CD4-positive, alpha-beta T cell treated with Interleukin-1 beta for 1 hour (primary cell): ENCODE data around the gene CNTNAP2.
"Not testable (repeated sequence)": the region's sequence is repeated elsewhere in the genome, so short reads cannot be mapped to it uniquely, and the experiment has no call there.

Source experiments
- DNase-seq, 2 donors: peaks; one replicate each; pipeline ENCODE4 v3.0.0-alpha.2; 2020 to 2022

CNTNAP2 gene

DNA sequence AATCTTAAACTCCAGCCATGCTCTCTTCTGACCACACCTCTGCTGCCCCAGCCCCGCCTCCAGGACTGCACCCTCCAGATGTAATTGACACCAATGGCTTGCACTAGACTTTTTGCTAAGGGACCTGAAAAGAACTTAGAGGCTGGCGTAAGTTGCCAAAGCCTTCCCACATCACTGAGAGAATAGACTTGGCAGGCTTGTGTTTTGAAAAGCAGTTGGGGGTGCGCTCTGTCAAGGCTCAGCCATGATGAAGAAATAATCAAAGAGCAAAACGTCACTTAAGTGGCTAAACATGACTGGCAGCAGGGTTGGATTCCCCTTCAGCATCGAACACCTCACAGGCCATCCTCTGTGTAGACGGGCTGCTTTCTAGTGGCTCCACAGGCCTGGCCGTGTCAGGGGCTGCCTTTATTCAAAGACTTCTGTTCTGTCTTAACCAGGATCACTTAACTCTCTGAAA is 2278.8 kb downstream of the CNTNAP2 start:
- no peak for DNase-seq

DNA sequence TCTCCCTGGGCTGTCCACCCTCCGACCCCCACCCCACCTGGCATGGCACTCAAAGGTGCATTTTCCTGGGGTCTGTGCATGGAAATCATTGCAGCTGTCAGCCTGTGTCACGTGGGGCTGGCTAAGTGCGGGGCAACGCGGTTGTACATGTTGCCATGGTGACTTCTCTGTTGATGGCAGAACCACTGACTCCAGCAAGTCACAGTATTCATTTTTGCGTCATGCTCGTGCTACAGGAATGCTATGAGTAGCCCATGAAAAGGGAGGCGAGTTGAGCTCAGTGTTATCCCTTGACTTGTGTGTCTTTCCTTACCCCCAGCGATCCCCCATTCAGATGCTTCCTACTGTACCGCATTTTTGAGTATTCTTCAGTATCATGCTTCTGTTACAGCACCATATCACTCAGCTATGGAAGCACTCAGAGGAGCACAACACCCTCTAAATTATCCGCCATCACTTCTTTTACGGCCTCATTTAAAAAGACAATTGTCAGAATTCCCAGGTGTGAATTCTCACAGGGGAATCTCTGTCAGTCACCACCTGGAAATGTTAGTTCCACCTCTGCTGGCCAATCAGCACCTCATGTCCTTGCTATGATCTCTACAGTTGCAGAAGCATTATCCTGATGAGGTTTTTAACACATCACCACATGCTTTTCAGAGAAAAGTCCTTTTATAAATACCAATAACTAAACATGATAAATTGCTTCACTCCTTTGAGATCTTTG is 2279.6 kb downstream of the CNTNAP2 start:
- no peak for DNase-seq

DNA sequence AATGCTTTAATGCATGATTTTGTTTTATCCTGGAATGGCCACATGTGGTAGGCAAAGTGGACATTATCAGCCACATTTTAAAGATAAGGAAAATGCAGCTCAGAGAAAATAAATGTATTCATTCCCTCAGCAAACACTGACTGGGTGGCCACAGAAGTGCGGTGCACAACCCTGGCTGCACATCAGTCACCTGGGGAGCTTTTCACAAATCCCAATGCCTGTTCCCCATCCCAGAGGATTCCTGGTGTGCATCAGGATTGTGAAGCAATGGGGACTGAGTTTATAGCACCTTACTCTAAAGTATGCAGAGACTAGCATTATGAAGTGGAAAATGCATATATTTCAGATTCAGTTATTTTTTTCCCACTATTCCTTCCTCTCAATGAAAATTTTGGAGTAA is 2280.5 kb downstream of the CNTNAP2 start:
- no peak for DNase-seq

DNA sequence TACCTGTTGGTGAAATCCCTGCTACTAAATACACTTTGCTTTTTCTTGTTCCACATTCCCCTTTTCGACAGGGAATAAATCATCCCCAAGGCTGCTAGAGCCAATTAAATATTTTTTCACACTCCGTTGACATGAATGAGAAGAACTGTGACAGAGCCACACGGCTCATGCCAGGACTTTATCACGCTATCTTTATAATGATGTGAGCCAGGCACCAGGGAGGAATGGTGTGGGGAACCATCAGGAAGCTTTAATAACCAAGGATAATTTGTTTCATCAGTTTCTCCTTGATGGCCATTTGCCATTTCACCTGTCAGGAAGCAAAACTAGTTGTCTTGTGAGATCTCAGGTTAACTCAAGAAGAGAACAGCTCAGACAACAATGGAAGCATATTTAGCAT is 2280.9 kb downstream of the CNTNAP2 start:
- no peak for DNase-seq

DNA sequence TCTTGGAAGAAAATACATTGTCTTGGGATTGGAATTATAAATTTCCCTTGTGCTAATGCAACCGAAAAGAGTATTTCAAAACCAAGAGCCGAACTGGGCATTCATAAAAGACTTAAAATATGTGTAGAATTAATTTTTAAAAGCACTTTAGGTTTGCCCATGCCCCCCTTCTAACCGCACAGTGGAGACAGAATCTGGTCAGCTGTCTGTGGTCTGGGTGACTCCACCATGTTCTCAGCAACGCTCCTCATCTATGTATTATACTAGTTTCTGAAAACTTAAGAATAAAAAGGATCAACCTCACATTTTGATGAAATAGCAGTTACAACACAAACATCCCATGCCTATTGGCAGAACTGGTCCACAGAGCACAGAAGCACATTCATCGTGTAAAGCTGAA is 2281.4 kb downstream of the CNTNAP2 start:
- no peak for DNase-seq

DNA sequence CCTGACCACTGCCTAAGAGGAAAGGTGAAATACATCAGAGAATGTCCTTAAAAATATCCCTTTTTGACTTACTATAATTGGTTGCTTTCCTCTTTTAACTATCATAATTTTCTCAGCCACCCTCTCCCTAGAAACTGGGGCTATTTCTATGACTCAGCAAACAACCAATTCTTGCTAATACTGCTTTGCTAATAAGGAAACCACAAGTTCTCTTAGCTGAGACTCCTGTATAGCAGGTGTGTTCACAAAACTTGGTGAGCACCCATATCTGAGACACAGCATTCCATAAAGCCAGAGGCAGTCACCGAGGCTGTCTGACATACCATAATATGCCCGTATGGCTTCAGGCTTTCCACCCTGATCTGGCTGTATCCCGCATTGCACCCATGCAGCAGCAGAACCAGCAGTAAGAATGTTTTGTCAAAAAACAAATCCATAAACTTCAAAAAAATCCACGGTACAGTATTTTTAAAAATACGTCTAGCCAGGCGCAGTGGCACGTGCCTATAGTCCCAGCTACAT is 2282.3 kb downstream of the CNTNAP2 start:
- no peak for DNase-seq

DNA sequence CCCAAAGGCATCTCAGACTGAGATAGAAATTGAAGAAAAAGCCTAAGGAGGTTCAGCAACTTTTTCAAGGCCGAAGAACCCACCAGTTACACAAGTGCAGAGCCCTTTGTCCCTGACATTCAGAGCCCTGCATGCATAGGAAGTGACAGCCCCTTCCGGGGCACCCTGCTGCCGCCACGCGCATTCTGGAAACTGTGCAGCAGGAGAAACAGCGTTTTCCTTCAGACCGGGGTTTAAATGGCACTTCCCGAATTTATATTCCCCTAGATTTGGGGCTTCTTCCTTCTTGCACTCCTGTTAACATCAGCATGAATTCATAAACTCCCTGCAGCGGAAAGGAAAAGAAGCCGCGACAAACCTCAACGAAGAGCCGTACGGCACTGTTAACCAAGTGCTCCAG is 2283.5 kb downstream of the CNTNAP2 start:
- DNase-seq: no peak

DNA sequence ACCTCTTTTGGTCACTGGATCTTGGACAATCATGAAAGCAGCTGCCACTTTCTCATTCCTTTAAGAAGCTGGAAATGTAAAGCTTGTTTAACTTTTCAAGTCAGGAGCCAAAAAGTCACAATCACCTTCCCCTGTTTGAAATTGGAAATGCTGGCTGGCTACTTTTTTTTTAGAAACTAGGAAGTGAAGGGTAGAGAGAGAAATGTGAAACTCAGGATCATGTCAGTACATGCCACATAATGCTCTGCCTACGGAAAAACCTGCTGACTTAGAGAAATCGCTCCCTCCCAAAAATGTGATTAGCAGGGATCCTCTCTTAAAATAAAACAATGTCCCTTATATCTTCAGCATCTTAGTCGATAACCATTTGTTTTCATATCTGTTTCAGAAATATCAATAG is 2285.6 kb downstream of the CNTNAP2 start:
- DNase-seq: no peak

DNA sequence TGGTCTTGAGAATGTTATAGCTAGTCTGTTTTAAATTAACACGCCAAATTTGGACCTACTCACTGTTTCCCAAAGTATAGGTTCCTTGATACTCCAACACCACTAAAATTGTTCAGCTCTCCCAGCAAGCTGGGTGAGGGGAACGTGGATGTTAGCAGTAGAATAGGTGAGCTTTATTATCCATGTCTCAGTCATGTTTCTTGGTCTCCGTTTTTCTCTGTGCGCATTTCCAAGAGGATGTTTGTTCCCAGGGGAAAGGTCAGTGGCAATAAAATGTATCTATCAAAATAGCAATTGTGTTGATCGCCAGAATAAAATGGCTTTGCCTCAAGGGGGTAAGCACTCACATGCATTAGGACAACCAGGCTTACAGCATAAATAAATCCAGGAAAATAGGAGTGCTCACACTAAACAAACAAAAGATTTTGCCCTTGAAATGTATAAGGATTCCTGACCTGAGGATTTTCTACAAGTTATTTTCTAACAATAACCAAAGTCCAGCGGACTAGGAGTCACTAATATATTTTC is 2286.9 kb downstream of the CNTNAP2 start:
- DNase-seq: no peak

DNA sequence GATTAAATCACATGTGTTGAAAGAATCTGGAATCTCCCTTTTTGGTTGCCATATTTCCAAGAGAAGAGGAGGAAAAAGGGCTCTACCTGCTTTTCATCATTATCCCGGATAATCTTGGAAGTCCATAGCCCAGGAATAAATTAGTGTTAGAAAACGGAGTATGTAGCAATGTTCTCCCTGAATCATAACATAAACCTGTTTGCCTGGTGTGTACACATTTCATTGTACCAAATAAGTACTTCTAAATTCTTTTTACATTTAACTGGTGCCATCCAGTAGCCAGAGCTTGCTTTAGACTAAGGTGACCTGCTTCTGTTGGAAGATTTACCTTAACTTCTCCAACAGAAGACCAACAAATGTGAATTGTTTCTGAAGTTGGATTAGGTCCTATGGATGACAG is 2291.7 kb downstream of the CNTNAP2 start:
- no peak for DNase-seq

DNA sequence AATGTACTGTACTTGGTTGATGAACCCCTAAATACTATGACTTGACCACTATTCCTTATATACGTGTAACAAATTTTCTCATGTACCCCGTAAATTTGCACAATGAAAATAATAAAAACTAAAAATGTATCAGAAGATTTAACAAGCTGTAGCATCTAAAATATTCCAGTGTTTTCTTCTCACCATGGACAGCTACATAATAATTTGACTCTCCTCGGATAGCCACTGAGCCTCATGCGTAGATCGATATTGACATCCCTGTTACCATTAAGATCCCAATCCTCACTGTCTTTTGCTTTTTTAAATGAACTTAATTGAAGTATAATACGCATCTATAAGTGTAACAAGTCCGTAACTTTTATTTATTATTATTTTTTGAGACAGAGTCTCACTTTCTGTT is 2294.3 kb downstream of the CNTNAP2 start:
- DNase-seq: no peak

DNA sequence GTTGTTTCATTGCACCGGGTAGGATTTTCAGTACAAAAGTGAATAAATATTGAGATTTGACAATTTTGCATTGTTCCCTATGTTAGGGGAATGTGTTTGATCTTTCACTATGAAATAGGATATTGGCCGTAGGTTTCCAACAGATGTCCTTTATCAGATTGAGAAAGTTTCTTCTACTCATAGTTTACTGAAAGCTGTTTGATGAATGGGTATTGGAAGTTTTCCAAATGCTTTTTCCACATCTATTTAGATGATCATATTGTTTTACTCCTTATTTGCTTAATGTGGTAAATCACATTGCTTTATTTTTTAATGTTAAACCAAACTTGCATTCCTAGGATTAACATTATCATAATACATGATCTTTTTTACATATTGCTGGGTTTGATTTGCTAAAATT is 2296.1 kb downstream of the CNTNAP2 start:
- DNase-seq: no peak

DNA sequence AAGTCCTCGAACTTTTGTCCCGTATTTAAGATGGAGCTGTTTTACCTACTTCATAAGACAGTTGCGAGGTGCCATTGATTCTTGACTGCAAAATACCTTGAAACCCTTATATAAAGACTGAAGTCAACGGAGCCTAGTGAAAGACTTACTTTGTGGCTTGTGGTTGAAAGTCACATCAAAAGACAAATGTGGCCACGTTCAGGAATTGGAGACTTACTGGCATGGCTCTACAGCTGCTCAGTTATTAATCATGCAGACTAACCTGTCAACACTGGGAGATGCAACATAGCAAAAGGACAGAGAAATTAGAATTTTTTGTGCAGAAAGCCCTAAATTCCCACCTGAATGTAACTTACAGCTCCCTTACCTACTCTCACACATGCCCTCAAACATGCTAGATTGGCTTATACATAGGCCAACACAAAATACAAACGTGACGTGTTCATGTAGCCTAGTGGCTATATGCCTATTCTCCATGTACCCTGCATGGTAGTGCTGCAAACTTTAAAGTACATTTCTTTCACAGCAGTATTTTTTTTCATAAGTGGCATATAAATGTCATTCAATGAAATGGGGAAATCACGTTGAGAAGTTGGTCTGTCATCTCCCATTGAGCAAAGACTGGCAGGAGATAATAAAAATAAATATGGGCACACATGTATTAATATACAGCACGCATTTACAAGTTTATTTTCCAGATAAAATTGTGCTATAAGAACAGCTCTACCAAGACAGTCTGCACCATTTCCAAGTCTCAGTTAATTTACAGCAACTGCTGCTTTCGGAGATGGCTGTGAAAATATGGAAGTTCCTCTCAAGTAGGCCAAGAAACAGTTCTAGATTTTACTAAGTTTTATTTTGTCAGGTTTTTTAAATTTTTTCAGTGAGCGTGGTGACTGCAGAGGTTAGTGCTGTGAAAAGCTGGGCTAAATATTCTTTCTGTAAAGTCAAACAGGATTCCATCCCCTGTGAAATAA is 2303.5 kb downstream of the CNTNAP2 start:
- DNase-seq: no peak

DNA sequence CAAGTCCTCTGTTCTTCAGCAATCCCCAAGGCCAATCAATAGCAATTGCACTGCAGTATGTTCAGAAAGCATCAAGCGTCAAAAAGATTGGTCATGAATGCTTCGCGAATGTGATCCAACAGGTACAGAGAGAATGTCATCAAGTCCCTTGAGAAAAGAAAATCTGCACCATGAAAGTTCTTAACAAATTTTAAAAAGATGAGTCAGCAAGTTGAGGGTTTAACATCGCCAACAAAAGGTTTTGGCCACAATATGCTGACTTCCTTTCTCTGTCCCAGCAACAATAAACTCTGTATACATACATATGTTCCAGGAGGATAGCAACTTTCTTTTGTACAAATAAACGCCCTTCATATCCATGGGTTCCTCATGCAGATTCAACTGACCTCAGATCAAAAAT is 2305.4 kb downstream of the CNTNAP2 start:
- DNase-seq: no peak

DNA sequence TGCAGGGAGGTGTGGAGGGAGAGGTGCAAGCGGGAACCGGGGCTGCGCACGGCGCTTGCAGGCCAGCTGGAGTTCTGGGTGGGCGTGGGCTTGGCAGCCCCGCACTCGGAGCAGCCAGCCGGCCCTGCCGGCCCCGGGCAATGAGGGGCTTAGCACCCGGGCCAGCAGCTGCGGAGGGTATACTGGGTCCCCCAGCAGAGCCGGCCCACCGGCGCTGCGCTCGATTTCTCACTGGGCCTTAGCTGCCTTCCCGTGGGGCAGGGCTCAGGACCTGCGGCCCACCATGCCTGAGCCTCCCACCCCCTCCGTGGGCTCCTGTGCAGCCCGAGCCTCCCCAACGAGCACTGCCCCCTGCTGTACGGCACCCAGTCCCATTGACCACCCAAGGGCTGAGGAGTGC is 2309.8 kb downstream of the CNTNAP2 start:
- not testable (repeated sequence) for DNase-seq

DNA sequence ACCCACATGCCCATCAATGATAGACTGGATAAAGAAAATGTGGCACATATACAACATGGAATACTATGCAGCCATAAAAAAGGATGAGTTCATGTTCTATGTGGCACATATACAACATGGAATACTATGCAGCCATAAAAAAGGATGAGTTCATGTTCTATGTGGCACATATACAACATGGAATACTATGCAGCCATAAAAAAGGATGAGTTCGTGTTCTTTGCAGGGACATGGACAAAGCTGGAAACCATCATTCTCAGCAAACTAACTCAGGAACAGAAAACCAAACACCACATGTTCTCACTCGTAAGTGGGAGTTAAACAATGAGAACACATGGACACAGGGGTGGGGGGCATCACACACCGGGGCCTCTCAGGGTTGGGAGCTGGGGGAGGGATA is 2314.1 kb downstream of the CNTNAP2 start:
- DNase-seq: not testable (repeated sequence)

DNA sequence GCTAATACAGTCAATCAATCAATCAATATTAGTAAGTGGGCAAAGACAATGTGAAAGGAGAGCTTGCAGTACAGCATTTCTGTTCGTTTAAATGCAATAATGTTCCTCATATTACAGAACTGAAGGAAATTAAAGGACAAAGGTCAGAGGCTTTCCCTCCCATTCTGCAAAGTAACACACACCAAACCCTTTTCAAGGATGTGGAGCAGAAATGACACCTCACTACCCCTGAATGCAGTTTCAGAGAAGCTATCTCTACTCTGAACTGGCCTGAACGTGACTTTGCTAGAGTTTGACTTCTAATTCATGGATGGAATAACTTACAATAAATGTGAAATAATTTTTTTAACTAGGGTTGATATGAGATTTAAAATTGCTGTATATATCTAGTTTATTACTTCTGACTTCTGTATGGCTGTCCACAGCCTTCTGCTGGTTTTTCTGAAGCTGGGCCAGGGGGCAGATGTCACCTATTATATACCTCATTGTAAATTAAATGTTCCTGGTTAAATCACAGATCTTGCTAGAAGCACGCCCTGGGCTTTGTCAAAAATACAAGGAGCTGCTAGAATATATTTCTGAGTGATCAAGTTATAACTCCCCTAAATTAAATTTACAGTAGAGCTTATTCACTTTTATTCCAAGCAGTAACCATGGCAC is 2317.1 kb downstream of the CNTNAP2 start:
- no peak for DNase-seq

DNA sequence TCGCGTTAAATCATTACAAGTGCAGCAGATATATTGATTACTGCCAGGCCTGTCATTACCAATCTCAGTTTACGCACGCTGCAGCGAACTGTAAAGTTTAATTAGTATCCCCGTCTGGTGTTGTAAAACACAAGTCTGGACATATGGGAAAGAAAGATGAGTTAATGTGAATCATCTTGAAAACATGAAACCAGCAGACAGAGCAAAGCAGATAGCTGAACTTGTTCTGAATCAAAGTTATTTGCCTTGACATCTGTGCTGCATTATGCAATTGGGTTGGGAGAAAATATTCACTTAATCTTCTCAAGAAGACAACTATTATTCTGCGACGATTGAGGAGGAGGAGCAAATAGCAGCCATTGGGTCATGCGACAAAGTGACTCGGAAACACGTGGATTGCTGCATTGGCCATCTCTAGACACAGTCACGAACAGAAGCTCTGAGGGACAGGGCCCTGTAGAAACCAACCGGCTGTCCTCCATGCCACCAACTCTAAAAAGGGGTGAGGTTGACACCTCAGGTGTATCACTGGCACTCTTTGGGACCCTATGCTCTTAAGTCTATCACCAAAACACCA is 2317.7 kb downstream of the CNTNAP2 start:
- DNase-seq: no peak

DNA sequence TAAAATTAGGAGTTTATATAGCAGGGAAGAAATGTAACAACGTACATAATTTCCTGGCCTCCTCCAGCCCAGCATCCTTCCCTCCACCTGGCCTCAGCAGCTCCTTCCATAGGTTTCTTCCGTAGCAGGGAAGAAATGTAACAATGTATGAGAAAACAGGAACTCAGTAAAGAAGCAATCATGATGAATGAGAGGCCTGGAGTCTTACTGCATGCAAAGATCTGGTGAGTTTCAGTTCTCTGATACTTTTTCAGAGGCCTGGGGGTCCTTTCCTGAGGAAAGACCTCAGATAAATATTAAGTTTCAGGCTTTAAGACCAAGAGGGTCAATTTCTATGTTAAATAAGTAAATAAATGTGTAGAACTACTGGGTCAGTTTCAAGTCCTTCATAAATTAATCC is 2318.3 kb downstream of the CNTNAP2 start:
- no peak for DNase-seq

DNA sequence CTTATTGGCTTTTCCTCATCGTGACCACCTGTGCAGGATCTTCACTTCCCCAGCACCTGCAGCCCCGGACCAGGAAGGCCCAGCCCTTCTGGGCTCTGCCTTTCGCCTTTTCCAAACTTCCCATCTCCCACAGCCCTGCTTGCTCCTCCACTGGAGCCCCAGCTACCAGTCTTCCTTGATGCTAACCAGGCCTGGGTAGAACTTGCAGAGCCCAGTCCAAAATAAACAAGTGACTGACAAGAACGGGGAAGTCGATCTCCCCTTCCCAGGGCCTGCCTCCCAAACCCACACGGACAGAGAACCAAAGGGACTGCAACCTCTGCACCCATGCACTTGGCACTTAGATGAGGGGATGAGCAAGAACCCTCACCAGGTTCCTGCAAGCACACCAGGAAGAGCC is 2319.1 kb downstream of the CNTNAP2 start:
- no peak for DNase-seq

DNA sequence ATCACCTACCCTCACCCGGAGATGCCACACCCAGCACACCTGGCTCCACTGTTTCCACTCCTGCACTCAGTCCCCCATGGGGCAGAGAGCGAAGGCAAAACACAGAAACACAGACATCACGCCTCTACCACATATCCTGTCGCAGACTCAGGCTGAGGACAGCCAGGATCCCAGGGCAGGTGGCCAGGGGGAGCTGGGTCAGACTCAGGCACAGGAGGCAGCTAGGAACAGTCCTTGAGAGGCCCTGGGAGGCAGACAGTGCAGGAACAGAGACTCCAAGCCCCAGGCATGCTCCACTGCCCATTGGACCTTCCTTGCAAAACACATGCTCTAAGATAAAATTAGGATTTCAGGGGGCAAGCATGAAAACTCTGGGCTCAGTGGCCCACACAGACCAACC is 2319.5 kb downstream of the CNTNAP2 start:
- no peak for DNase-seq

DNA sequence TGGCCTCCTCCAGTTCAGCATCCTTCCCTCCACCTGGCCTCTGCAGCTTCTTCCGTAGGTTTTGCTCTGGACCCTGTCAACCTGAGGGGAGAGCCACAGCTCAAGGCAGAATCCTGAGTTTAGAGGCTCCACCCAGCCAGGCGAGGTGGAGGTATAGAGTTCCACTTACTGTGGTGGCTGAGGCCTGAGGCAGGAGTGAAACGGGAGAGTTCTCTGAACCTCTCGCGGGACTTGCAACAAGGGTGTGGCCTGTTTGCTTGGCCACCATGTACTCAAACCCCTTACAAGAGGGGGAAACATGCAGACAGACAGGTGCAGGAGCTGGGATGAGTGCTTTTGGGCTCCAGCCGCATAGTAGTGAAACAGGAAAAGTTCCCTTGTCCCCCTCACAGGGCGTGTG is 2320.0 kb downstream of the CNTNAP2 start:
- no peak for DNase-seq

DNA sequence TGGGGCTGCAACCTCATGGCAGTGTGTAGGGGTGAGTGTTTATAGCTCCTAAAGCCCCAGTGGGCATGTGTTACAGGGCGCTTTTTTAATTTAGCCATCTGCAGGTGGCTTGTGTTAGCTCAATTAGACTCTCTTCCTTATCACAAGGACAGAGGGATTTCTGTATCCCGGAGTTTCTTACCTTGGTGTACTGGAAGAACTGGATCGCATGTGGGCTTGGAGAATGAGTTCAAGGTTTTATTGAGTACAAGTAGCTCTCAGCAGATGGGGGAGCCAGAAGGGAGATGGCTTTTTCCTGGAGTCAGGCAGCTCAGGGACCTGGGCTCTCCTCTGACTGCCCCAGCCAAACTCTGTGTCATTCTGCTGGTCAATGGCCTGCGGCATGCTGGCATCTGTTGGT is 2320.4 kb downstream of the CNTNAP2 start:
- DNase-seq: no peak
